Astrocyte (in vitro differentiated cells and primary cell): Measurements from ENCODE around the gene MBNL2.

Experiments
- EZH2 ChIP-seq: IDR thresholded peaks from 2 replicates; pipeline ENCODE4 v1.6.1; 2012; ENCODE audit warnings: mild to moderate bottlenecking, low read length, inconsistent platforms; ENCODE audit not compliant: insufficient read depth
- TF ChIP-seq, protein P1 (sequence below): IDR thresholded peaks from 2 replicates; pipeline ENCODE4 v1.5.1; 2011; ENCODE audit warnings: low read depth, mild to moderate bottlenecking, inconsistent platforms, low read length, moderate library complexity; ENCODE audit not compliant: insufficient read depth

GRCh38 chr13:97199451-97199850 lies 22.7 kb upstream of the MBNL2 start:
- TF ChIP-seq, protein P1, sequence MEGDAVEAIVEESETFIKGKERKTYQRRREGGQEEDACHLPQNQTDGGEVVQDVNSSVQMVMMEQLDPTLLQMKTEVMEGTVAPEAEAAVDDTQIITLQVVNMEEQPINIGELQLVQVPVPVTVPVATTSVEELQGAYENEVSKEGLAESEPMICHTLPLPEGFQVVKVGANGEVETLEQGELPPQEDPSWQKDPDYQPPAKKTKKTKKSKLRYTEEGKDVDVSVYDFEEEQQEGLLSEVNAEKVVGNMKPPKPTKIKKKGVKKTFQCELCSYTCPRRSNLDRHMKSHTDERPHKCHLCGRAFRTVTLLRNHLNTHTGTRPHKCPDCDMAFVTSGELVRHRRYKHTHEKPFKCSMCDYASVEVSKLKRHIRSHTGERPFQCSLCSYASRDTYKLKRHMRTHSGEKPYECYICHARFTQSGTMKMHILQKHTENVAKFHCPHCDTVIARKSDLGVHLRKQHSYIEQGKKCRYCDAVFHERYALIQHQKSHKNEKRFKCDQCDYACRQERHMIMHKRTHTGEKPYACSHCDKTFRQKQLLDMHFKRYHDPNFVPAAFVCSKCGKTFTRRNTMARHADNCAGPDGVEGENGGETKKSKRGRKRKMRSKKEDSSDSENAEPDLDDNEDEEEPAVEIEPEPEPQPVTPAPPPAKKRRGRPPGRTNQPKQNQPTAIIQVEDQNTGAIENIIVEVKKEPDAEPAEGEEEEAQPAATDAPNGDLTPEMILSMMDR, result no peak
- no peak for TF ChIP-seq EZH2
